Osteoblast (primary cell): Measurements from ENCODE around the gene CMSS1. TPM values are rescaled to one million over a fixed set of nuclear protein-coding genes. Genes with fewer than 3 reads are reported as not detected.
A peak's percentile ranks its signal among the peaks of the same experiment; 100 is the strongest.

Experiments used
- DNase-seq: peaks from one replicate; pipeline ENCODE4 v3.0.0; 2011; ENCODE audit warnings: low spot score, mixed read lengths; ENCODE audit not compliant: insufficient read length; ENCODE audit errors: missing footprints
- H2AFZ ChIP-seq: 2 replicates; pipeline ENCODE4 v1.6.0; 2011; ENCODE audit warnings: mild to moderate bottlenecking, low read length
- H3K27ac ChIP-seq: 2 replicates; pipeline ENCODE4 v1.5.1; 2011; ENCODE audit warnings: mild to moderate bottlenecking, low read depth, low read length, moderate library complexity
- H3K27me3 ChIP-seq: 2 replicates; pipeline ENCODE4 v1.6.0; 2012; ENCODE audit warnings: mild to moderate bottlenecking, control low read depth, inconsistent platforms, low read length, moderate library complexity; ENCODE audit not compliant: insufficient read depth
- H3K36me3 ChIP-seq: 2 replicates; pipeline ENCODE4 v1.5.1; 2011; ENCODE audit warnings: mild to moderate bottlenecking, low read length, control low read depth, moderate library complexity; ENCODE audit not compliant: insufficient read depth
- H3K4me1 ChIP-seq: 2 replicates; pipeline ENCODE4 v1.5.1; 2011; ENCODE audit warnings: mild to moderate bottlenecking, low read length, control low read depth, moderate library complexity; ENCODE audit not compliant: insufficient read depth
- H3K4me2 ChIP-seq: 2 replicates; pipeline ENCODE4 v1.6.0; 2011; ENCODE audit warnings: mild to moderate bottlenecking, low read length; ENCODE audit not compliant: insufficient read depth
- H3K4me3 ChIP-seq: fragments of 200-600 bp; sonication (generic); 3 replicates; pipeline ENCODE4 v1.5.1; 2012; ENCODE audit warnings: mild to moderate bottlenecking, low read length, inconsistent platforms; ENCODE audit not compliant: insufficient read depth
- H3K79me2 ChIP-seq: 2 replicates; pipeline ENCODE4 v1.6.0; 2012; ENCODE audit warnings: mild to moderate bottlenecking, low read length, control low read depth, inconsistent platforms; ENCODE audit not compliant: insufficient read depth
- H3K9me3 ChIP-seq: 2 replicates; pipeline ENCODE4 v1.5.1; 2011; ENCODE audit warnings: low read depth, low read length, control low read depth
- H4K20me1 ChIP-seq: 2 replicates; pipeline ENCODE4 v1.6.0; 2012; ENCODE audit warnings: mild to moderate bottlenecking, low read length, control low read depth; ENCODE audit not compliant: insufficient read depth
- CTCF ChIP-seq: IDR thresholded peaks from 2 replicates; pipeline ENCODE4 v1.5.1; 2011; ENCODE audit warnings: mild to moderate bottlenecking, low read depth, low read length, moderate library complexity; ENCODE audit errors: extremely low read depth
- total RNA-seq: library from RNA; depleted of rRNA; stranded (reverse); fragments of >200 nt; gene quantifications from 2 replicates; pipeline ENCODE4 v1.2.3, GENCODE V29; 2012

Gene CMSS1
- total RNA-seq, 1 donor: 15.9 TPM

DNA sequence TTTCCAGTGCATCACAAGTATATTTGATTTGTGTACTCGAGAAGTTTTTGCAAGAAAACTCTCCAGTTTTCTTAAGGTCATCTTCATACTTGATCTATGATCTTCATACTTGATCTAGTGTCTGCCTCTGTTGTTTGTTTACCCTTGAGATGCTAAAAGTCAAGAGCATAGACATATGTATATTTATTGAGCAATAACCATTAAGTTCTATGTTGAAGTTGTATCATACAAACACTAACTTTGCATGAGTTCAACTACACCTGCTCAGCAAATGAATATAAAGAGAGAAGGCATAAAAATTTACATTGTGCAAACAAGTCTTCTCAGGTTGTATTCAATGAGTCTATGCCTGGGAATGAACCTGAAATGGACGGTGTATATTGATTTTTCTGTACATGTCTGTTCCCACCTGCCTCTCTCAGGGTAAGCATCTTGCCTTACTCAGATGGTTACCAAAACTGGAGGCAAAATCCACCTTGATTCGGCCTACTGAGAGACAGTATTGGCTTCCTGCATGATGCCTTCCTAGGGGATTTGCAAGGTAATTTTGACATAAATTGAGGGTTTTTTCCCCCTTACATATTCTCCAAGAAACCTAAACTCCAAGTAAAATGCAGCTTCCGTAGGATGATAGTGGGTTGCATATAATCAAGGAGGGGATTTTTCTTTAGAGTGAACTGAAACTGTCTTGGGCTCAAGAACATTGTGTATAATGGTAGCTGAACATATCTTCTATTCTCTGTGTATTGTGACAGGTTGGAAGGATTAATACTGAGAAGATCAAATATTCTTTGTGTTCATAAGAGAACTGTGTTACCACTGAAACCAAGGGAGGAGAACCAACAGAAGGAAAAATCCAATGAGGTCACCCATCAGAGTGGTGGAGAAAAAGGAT, 186.2 kb downstream of the CMSS1 start:
- H3K4me2 ChIP-seq: no peak overlapping the region
- DNase-seq: no peak
- H3K27ac ChIP-seq: no peak overlapping the region
- H4K20me1 ChIP-seq: no peaks in the 10 kb centered on the region
- peaks cover 28% of the 10 kb centered on the region for H3K4me1 ChIP-seq
- H3K9me3 ChIP-seq: no peaks in the 10 kb centered on the region
- H3K36me3 ChIP-seq: no peaks in the 10 kb centered on the region
- no peak for TF ChIP-seq CTCF
- no peak overlapping the region for H3K4me3 ChIP-seq
- H3K27me3 ChIP-seq: no peaks in the 10 kb centered on the region
- no peaks in the 10 kb centered on the region for H3K79me2 ChIP-seq
- no peak overlapping the region for H2AFZ ChIP-seq

DNA sequence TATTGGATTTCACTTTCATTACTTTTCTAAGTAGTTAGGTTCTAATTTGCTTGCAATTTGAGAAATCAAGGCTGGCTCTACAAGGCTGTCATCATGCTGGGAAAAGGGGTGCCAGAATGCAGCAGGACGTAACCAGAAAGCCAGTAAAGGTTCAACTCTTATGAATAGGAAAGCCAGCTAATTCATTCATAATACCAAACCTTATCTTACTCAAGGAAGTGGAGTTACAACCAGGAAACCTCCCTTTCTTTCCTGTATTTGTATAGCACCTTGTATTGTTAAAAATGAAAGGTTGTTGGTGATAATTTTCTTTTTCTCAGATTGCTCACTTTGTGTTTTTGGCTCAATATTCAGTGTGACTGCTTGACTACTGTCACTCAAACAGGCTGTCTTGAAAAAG, 187.3 kb downstream of the CMSS1 start:
- Histone ChIP-seq H3K4me1 (peaks cover 28% of the 10 kb centered on the region), H2AFZ (no peak overlapping the region), H3K4me3 (no peak overlapping the region), H3K36me3 (no peaks in the 10 kb centered on the region), H3K9me3 (no peaks in the 10 kb centered on the region), H3K27ac (no peak overlapping the region), H3K4me2 (no peak overlapping the region), H3K79me2 (no peaks in the 10 kb centered on the region), H3K27me3 (no peaks in the 10 kb centered on the region), H4K20me1 (no peaks in the 10 kb centered on the region)
- TF ChIP-seq CTCF: no peak
- no peak for DNase-seq

- H4K20me1 ChIP-seq: no peaks in the 10 kb centered on the region
- H3K4me2 ChIP-seq: no peak overlapping the region
- H3K4me3 ChIP-seq: no peak overlapping the region
- no peaks in the 10 kb centered on the region for H3K27me3 ChIP-seq
- H3K36me3 ChIP-seq: no peaks in the 10 kb centered on the region
- H3K4me1 ChIP-seq: peaks cover 28% of the 10 kb centered on the region
- no peak overlapping the region for H2AFZ ChIP-seq
- no peak for TF ChIP-seq CTCF
- H3K27ac ChIP-seq: peak overlapping the region; percentile 4
- no peaks in the 10 kb centered on the region for H3K79me2 ChIP-seq
- H3K9me3 ChIP-seq: no peaks in the 10 kb centered on the region
- DNase-seq: no peak
These were observed 188.2 kb downstream of the CMSS1 start for GRCh38 chr3:100005665-100006393.
